ENCODE data around the gene GAPT.

DNA sequence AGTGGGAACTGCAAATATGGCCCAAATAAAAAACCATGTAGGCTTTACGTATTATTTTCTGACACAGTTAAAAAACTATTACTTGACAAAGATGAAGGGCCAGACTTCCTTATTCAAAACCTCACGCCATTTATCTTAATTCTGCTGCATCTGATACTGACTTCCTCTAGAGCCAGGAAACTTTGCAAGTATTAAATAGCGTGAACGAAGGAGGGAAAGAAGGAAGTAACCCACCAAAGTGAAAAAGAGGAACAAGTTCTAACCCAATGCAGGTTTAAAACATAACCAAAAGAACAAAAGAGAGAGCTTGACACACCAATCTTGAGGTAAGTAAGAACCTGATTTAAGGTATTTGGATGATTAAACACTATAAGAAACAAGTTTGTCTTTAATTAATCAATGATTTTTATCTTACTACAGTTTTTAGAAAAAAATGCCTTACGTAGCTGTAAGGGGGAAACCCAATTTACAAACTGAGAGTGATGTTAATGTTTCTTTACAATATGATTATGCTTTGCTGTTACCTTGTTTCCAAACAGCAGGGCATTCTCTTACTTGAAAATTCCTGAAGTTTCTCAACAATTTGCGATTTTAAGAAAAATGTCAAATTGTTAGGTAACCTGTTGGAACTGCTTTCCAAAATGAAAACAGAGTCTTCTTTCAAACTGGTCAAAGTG lies at the start of gene GAPT:
- TF ChIP-seq, protein P1, sequence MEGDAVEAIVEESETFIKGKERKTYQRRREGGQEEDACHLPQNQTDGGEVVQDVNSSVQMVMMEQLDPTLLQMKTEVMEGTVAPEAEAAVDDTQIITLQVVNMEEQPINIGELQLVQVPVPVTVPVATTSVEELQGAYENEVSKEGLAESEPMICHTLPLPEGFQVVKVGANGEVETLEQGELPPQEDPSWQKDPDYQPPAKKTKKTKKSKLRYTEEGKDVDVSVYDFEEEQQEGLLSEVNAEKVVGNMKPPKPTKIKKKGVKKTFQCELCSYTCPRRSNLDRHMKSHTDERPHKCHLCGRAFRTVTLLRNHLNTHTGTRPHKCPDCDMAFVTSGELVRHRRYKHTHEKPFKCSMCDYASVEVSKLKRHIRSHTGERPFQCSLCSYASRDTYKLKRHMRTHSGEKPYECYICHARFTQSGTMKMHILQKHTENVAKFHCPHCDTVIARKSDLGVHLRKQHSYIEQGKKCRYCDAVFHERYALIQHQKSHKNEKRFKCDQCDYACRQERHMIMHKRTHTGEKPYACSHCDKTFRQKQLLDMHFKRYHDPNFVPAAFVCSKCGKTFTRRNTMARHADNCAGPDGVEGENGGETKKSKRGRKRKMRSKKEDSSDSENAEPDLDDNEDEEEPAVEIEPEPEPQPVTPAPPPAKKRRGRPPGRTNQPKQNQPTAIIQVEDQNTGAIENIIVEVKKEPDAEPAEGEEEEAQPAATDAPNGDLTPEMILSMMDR (IDR thresholded peaks at IDR 0.05; ENCODE audit: low read length), result no peak
- no peak for TF ChIP-seq EZH2 (IDR thresholded peaks at IDR 0.05; ENCODE audit: borderline replicate concordance, low read length)
